ENCODE measurements around the gene MAMDC2. TPM values are rescaled to one million over a fixed set of nuclear protein-coding genes. Genes with fewer than 3 reads are reported as not detected.
A peak's percentile ranks its signal among the peaks of the same experiment; 100 is the strongest.

The MAMDC2 gene
- total RNA-seq, 1 donor from 2014 or later: 211 TPM

DNA sequence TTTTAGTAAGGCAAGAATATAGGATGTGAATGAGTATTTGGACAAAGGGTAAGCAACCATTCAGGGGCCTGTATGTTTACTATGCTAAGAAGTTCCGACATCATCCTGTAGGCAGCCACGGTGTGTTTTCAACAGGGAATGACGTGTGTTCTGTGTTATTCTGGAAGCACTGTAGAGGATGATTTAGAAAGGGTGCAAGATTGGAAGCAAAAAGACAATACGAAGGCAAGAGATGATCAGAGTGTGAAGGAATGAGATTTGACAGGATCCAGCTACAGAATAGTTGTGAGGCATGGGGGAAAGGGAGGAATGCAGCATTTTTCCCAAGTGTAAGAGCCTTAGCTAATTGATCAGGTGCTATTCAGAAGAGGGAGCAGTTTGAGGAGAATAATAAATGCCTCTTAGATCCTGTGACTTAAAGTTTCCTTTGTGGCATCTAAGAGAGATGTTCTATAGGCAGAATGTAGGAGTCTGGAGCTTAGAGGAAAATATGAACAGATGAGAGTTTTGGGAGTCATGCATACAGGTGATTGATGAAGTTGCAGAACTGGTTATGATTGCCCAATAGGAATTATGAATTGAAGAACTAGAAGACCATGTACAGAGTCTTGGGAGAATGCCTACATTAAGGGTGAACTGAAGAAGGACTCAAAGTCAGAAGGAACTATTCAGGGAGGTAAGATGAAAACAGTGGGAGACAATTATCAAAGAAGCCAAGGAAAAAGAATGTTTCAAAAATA is 217.7 kb downstream of the MAMDC2 start:
- H3K79me2 ChIP-seq (ENCODE audit: insufficient read depth, low read length): peaks cover 90% of the 10 kb centered on the region
- H3K9ac ChIP-seq (ENCODE audit: low read length): peak overlapping the region; percentile 8
- H3K36me3 Mint-ChIP-seq (ENCODE audit: low read depth, unreplicated experiment): peaks cover 17% of the 10 kb centered on the region
- H3K4me3 ChIP-seq (ENCODE audit: insufficient read depth, low read depth, low read length): peak overlapping the region; percentile 98
- H3K4me1 Mint-ChIP-seq (ENCODE audit: low read depth, unreplicated experiment): peaks cover 34% of the 10 kb centered on the region
- peaks cover 52% of the 10 kb centered on the region for H4K20me1 ChIP-seq (ENCODE audit: insufficient read depth, low read length)
- no peak overlapping the region for H2AFZ ChIP-seq (ENCODE audit: low read depth, low read length)
- H3K4me3 Mint-ChIP-seq (ENCODE audit: unreplicated experiment): peak overlapping the region; percentile 93
- no peaks in the 10 kb centered on the region for H3K27me3 ChIP-seq (ENCODE audit: insufficient read depth, low read length)
- peak; percentile 9 for DNase-seq (ENCODE audit: low read depth)
- H3K9me3 ChIP-seq (ENCODE audit: insufficient read depth, low read depth, low read length): no peaks in the 10 kb centered on the region
- H3K27me3 Mint-ChIP-seq (ENCODE audit: low read depth, unreplicated experiment): no peaks in the 10 kb centered on the region
- H3K36me3 ChIP-seq (ENCODE audit: insufficient read depth, low read length): peaks cover 28% of the 10 kb centered on the region
- H3K27ac Mint-ChIP-seq (ENCODE audit: unreplicated experiment): peak overlapping the region; percentile 4
- TF ChIP-seq EZH2 (IDR thresholded peaks at IDR 0.05; ENCODE audit: insufficient read depth, low read length): no peak
- TF ChIP-seq, protein P1, sequence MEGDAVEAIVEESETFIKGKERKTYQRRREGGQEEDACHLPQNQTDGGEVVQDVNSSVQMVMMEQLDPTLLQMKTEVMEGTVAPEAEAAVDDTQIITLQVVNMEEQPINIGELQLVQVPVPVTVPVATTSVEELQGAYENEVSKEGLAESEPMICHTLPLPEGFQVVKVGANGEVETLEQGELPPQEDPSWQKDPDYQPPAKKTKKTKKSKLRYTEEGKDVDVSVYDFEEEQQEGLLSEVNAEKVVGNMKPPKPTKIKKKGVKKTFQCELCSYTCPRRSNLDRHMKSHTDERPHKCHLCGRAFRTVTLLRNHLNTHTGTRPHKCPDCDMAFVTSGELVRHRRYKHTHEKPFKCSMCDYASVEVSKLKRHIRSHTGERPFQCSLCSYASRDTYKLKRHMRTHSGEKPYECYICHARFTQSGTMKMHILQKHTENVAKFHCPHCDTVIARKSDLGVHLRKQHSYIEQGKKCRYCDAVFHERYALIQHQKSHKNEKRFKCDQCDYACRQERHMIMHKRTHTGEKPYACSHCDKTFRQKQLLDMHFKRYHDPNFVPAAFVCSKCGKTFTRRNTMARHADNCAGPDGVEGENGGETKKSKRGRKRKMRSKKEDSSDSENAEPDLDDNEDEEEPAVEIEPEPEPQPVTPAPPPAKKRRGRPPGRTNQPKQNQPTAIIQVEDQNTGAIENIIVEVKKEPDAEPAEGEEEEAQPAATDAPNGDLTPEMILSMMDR (IDR thresholded peaks at IDR 0.05; ENCODE audit: insufficient read depth, low read depth, low read length): no peak
- peak overlapping the region; percentile 94 for H3K4me2 ChIP-seq (ENCODE audit: low read length)
- no peak for FAIRE-seq
- peaks cover 1% of the 10 kb centered on the region for H3K9me3 Mint-ChIP-seq (ENCODE audit: unreplicated experiment)
- peaks cover 32% of the 10 kb centered on the region for H3K4me1 ChIP-seq (ENCODE audit: insufficient read depth, low read length)
- no peak overlapping the region for H3K27ac ChIP-seq (ENCODE audit: low read depth, low read length)

DNA sequence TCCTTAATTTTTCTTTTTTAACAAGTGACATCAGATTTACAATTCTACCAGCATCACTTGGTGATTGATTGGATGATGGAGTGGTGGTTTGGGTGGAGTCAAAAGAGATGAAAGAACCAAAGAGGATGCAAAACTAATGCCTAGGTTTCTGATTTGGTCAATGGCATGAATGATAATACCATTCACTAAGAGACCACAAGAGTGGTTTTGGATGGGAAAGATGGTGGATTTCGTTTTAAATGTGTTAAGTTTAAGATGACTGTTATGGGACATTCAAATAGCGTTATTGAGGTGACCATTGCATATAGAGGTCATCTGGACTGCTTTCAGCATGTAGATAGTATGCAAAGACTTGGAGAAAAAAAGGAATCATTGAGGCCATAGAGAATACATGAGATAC is 218.7 kb downstream of the MAMDC2 start:
- peaks cover 21% of the 10 kb centered on the region for H3K4me1 ChIP-seq (ENCODE audit: insufficient read depth, low read length)
- H3K79me2 ChIP-seq (ENCODE audit: insufficient read depth, low read length): peaks cover 96% of the 10 kb centered on the region
- H3K4me3 Mint-ChIP-seq (ENCODE audit: unreplicated experiment): peak overlapping the region; percentile 47
- no peak for DNase-seq (ENCODE audit: low read depth)
- FAIRE-seq: no peak
- H3K27me3 ChIP-seq (ENCODE audit: insufficient read depth, low read length): no peaks in the 10 kb centered on the region
- H3K9me3 ChIP-seq (ENCODE audit: insufficient read depth, low read depth, low read length): no peaks in the 10 kb centered on the region
- peak overlapping the region; percentile 39 for H3K9ac ChIP-seq (ENCODE audit: low read length)
- no peak overlapping the region for H3K27ac Mint-ChIP-seq (ENCODE audit: unreplicated experiment)
- H3K4me3 ChIP-seq (ENCODE audit: insufficient read depth, low read depth, low read length): no peak overlapping the region
- H4K20me1 ChIP-seq (ENCODE audit: insufficient read depth, low read length): peaks cover 62% of the 10 kb centered on the region
- H2AFZ ChIP-seq (ENCODE audit: low read depth, low read length): no peak overlapping the region
- peaks cover 37% of the 10 kb centered on the region for H3K36me3 ChIP-seq (ENCODE audit: insufficient read depth, low read length)
- TF ChIP-seq, protein P1 (IDR thresholded peaks at IDR 0.05; ENCODE audit: insufficient read depth, low read depth, low read length): no peak
- TF ChIP-seq EZH2 (IDR thresholded peaks at IDR 0.05; ENCODE audit: insufficient read depth, low read length): no peak
- peaks cover 27% of the 10 kb centered on the region for H3K4me1 Mint-ChIP-seq (ENCODE audit: low read depth, unreplicated experiment)
- H3K27ac ChIP-seq (ENCODE audit: low read depth, low read length): peak overlapping the region; percentile 74
- peaks cover 17% of the 10 kb centered on the region for H3K36me3 Mint-ChIP-seq (ENCODE audit: low read depth, unreplicated experiment)
- peak overlapping the region; percentile 94 for H3K4me2 ChIP-seq (ENCODE audit: low read length)
- H3K27me3 Mint-ChIP-seq (ENCODE audit: low read depth, unreplicated experiment): no peaks in the 10 kb centered on the region
- H3K9me3 Mint-ChIP-seq (ENCODE audit: unreplicated experiment): peaks cover 1% of the 10 kb centered on the region

DNA sequence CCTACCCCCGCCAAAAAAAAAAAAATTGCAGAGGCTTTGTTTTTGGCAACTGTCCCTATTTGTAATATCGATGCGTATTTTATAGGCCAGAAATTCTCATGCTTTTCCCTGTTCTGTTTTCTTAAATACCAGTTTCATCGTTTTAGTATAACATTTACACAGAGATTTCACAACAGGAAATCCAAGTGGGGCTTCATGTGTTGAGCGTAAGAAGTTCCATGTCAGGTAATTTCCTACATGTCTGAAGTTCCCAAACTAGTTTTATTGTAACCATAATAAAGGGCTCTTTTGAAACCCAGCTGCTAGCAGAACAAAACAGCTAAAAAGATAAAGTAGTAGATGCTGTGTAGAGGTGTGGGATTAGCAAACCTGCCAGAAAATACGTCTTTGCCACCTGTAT is 219.3 kb downstream of the MAMDC2 start:
- peaks cover 17% of the 10 kb centered on the region for H3K36me3 Mint-ChIP-seq (ENCODE audit: low read depth, unreplicated experiment)
- H2AFZ ChIP-seq (ENCODE audit: low read depth, low read length): no peak overlapping the region
- DNase-seq (ENCODE audit: low read depth) (no peak), FAIRE-seq (no peak)
- H4K20me1 ChIP-seq (ENCODE audit: insufficient read depth, low read length): peaks cover 66% of the 10 kb centered on the region
- peaks cover 41% of the 10 kb centered on the region for H3K36me3 ChIP-seq (ENCODE audit: insufficient read depth, low read length)
- peaks cover 1% of the 10 kb centered on the region for H3K9me3 Mint-ChIP-seq (ENCODE audit: unreplicated experiment)
- peaks cover 23% of the 10 kb centered on the region for H3K4me1 Mint-ChIP-seq (ENCODE audit: low read depth, unreplicated experiment)
- H3K4me3 Mint-ChIP-seq (ENCODE audit: unreplicated experiment): no peak overlapping the region
- peaks cover 96% of the 10 kb centered on the region for H3K79me2 ChIP-seq (ENCODE audit: insufficient read depth, low read length)
- H3K27me3 ChIP-seq (ENCODE audit: insufficient read depth, low read length): no peaks in the 10 kb centered on the region
- TF ChIP-seq, protein P1 (IDR thresholded peaks at IDR 0.05; ENCODE audit: insufficient read depth, low read depth, low read length): no peak
- TF ChIP-seq EZH2 (IDR thresholded peaks at IDR 0.05; ENCODE audit: insufficient read depth, low read length): no peak
- H3K27me3 Mint-ChIP-seq (ENCODE audit: low read depth, unreplicated experiment): no peaks in the 10 kb centered on the region
- H3K4me1 ChIP-seq (ENCODE audit: insufficient read depth, low read length): peaks cover 15% of the 10 kb centered on the region
- H3K9ac ChIP-seq (ENCODE audit: low read length): peak overlapping the region; percentile 39
- H3K4me2 ChIP-seq (ENCODE audit: low read length): peak overlapping the region; percentile 94
- no peaks in the 10 kb centered on the region for H3K9me3 ChIP-seq (ENCODE audit: insufficient read depth, low read depth, low read length)
- peak overlapping the region; percentile 74 for H3K27ac ChIP-seq (ENCODE audit: low read depth, low read length)
- no peak overlapping the region for H3K27ac Mint-ChIP-seq (ENCODE audit: unreplicated experiment)
- no peak overlapping the region for H3K4me3 ChIP-seq (ENCODE audit: insufficient read depth, low read depth, low read length)

All from astrocyte (in vitro differentiated cells and primary cell).